Epithelial cell of esophagus (primary cell): Measurements from ENCODE around the gene SLC38A9.
A peak's percentile ranks its signal among the peaks of the same experiment; 100 is the strongest.

Experiments used
- DNase-seq: peaks from one replicate; pipeline ENCODE4 v3.0.0; 2010; ENCODE audit warnings: low read depth
- H3K4me3 ChIP-seq: 2 replicates; pipeline ENCODE4 v1.5.1; 2011; ENCODE audit warnings: mild to moderate bottlenecking, low read length, control low read depth
- TF ChIP-seq, protein P1 (sequence below): IDR thresholded peaks from 2 replicates; pipeline ENCODE4 v1.5.1; 2011; ENCODE audit warnings: low read depth, mild to moderate bottlenecking, low read length, control low read depth, inconsistent platforms; ENCODE audit not compliant: insufficient read depth; ENCODE audit errors: missing control alignments

SLC38A9 gene

DNA sequence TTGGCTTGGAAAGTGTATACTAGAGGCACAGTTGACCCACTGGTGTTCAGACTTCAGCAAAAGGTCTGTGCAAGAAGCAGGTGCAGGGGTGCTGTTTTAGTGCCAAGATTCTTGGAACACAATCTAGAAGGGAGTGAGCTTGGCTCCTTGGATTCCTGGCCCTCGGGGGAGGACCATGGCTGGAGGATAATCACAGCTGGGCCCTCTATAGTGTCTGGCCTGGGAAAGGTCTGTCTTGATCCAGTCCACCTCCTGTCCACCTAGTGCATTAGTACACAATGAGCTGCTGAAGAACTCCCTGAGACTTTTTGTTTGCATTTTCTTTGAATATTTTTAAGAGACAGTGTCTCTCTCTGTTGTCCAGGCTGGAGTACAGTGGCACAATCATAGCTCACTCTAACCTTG is 126.9 kb downstream of the SLC38A9 start:
- TF ChIP-seq, protein P1, sequence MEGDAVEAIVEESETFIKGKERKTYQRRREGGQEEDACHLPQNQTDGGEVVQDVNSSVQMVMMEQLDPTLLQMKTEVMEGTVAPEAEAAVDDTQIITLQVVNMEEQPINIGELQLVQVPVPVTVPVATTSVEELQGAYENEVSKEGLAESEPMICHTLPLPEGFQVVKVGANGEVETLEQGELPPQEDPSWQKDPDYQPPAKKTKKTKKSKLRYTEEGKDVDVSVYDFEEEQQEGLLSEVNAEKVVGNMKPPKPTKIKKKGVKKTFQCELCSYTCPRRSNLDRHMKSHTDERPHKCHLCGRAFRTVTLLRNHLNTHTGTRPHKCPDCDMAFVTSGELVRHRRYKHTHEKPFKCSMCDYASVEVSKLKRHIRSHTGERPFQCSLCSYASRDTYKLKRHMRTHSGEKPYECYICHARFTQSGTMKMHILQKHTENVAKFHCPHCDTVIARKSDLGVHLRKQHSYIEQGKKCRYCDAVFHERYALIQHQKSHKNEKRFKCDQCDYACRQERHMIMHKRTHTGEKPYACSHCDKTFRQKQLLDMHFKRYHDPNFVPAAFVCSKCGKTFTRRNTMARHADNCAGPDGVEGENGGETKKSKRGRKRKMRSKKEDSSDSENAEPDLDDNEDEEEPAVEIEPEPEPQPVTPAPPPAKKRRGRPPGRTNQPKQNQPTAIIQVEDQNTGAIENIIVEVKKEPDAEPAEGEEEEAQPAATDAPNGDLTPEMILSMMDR: no peak
- no peak for DNase-seq
- no peak overlapping the region for H3K4me3 ChIP-seq

DNA sequence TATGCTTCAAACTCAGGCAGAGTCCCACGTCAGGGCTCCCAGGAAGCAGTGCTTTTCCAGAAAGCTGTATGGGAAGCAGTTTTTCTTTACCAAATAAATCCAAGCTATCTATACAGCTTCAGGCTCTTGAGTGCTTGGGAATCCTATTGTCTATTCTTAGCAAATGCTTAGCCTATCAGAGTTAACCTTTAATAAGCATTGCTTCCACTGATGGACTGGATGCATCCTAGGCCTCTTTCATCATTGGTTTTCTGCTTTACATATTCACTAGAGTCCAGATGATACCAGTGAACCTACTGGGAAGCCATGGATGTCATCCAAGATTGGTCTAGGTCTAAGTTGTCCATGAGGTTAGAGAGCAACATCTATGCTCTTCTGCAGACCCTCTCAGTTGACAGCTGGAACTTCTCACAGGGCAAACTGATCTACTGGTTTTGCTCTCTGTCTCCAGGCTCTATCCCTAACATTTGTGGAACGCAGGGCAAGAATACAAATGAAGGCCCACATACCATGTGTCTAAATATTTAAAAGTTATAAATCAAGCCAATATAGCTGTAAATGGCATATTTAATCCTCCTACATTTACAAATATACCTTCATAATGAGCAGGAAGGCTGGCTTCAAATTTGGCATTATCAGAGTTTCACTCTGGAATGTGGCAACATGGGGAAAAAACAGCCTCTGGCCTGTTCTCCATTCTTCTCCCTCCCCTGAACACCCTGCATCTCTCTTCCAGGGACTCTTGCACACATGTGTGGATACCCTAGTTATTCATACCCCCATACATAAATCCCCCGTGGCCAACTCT is 127.5 kb downstream of the SLC38A9 start:
- H3K4me3 ChIP-seq: no peak overlapping the region
- TF ChIP-seq, protein P1: no peak
- DNase-seq: no peak

DNA sequence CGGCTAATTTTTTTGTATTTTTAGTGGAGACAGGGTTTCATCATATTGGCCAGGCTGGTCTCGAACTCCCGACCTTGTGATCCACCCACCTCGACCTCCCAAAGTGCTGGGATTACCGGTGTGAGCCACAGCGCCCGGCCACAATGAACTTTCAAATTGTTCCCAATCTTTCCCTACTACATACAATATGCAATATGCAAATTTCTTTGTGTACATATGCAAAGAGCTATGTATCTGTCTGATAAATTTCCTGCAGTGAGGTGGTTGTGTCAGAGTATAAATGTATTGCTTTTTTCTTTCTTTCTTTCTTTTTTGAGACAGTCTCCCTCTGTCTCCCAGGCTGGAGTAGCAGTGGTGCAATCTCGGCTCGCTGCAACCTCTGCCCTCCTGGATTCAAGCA is 128.5 kb downstream of the SLC38A9 start:
- DNase-seq: no peak
- TF ChIP-seq, protein P1: no peak
- no peak overlapping the region for H3K4me3 ChIP-seq

GRCh38 chr5:55582256-55582655 is 129.9 kb downstream of the SLC38A9 start:
- DNase-seq: no peak
- TF ChIP-seq, protein P1: no peak
- H3K4me3 ChIP-seq: no peak overlapping the region

- TF ChIP-seq, protein P1: no peak
- DNase-seq: no peak
- H3K4me3 ChIP-seq: no peak overlapping the region
Observed at GRCh38 chr5:55580042-55580441, 132.1 kb downstream of the SLC38A9 start.

DNA sequence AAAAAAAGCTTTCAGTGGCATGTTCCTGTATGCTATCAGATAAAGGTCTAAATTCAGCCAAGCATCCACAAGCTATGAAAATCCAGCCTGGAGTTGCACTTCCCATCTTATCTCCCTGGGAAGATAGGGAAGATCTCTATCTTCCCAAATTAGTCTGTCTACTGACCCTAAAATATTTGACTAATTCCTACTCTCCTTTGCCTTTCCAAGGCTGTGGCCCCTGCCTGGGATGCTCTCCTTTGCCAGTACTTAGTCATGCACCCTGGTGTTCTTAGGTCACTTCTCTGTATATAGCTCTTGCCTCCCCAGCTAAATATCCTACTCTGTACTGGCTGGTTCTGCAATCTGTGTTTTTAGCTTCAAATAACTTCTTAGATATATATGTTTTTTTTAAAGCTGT is 133.4 kb downstream of the SLC38A9 start:
- TF ChIP-seq, protein P1: no peak

GRCh38 chr5:55577353-55578060 is 134.6 kb downstream of the SLC38A9 start:
- H3K4me3 ChIP-seq: no peak overlapping the region
- TF ChIP-seq, protein P1: no peak
- peak; percentile 70 for DNase-seq

More for the DNA sequence above, 133.4 kb downstream of the SLC38A9 start:
- DNase-seq: no peak
- H3K4me3 ChIP-seq: no peak overlapping the region
